ENCODE measurements around the gene COBL. TPM values are rescaled to one million over a fixed set of nuclear protein-coding genes. Genes with fewer than 3 reads are reported as not detected.

COBL gene
- total RNA-seq, 3 donors from 2014 or later (not counting 1 experiment from before 2014, with no cell fraction given), result not detected

GRCh38 chr7:51267169-51267568 is 49.4 kb downstream of the COBL start:
- Mint-ChIP-seq H3K9me3 (no peaks in the 10 kb centered on the region), H3K4me1 (no peaks in the 10 kb centered on the region), H3K27ac (no peak overlapping the region), H3K36me3 (no peaks in the 10 kb centered on the region), H3K4me3 (no peak overlapping the region), H3K27me3 (ENCODE audit: low read depth in 2 of 2) (no peaks in the 10 kb centered on the region)
- Histone ChIP-seq H3K27ac (ENCODE audit: low read length) (no peak overlapping the region), H3K36me3 (ENCODE audit: control insufficient read depth, insufficient read depth, low read length) (no peaks in the 10 kb centered on the region), H3K27me3 (ENCODE audit: control insufficient read depth, insufficient read depth, low read length) (no peaks in the 10 kb centered on the region), H3K4me1 (ENCODE audit: control insufficient read depth, insufficient read depth, low read length) (no peaks in the 10 kb centered on the region), H3K4me3 (ENCODE audit: low read length) (no peak overlapping the region), H3K9me3 (ENCODE audit: control insufficient read depth, insufficient read depth, low read length) (no peaks in the 10 kb centered on the region)
- no peak for DNase-seq
- intact Hi-C loops (cut with micrococcal nuclease), result no loop called here
- TF ChIP-seq, protein P1, sequence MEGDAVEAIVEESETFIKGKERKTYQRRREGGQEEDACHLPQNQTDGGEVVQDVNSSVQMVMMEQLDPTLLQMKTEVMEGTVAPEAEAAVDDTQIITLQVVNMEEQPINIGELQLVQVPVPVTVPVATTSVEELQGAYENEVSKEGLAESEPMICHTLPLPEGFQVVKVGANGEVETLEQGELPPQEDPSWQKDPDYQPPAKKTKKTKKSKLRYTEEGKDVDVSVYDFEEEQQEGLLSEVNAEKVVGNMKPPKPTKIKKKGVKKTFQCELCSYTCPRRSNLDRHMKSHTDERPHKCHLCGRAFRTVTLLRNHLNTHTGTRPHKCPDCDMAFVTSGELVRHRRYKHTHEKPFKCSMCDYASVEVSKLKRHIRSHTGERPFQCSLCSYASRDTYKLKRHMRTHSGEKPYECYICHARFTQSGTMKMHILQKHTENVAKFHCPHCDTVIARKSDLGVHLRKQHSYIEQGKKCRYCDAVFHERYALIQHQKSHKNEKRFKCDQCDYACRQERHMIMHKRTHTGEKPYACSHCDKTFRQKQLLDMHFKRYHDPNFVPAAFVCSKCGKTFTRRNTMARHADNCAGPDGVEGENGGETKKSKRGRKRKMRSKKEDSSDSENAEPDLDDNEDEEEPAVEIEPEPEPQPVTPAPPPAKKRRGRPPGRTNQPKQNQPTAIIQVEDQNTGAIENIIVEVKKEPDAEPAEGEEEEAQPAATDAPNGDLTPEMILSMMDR (IDR thresholded peaks at IDR 0.05), result no peak
- 91% methylated on average over 1 of the region's 2 CpGs for WGBS (ENCODE audit: insufficient coverage)
- no peak for ATAC-seq

DNA sequence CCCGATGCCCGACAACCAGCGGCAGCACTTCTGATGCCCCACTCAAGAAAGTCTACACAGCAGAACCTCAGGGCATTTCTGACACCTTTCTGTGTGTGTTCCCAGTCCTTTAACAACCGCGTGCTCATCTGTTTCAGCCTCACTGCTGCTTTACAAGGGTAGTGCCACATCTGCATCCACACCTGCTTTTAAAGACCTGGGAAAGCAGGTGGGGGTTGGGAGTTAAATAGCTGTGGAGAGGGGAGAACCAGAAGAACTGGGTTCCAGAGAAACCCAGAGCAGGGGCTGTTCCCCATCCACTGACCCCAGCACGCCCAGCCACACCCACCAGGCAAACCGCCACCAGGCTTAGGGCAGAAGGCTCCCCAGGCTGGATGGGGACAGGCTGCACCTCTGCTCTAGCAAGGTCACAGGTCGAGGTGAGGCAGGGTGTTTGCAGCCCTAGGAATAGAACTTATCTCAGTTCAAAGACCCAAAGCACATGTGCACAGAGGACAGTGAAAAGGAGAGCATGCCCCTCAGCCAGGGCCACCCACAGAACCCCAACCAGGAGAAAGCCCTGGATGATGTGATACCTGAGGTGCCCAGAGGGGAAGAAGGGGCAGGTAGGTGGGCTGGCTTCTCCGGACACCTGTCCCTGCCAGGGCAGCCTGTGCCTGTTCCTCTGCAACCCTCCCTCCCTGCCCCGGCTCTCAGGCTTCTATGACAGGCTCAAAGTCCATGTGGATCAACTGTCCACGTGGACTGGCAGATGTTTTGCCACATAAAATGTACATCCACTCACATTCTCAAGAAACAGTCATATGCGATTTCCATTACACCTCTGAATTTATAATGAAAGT is 51.3 kb downstream of the COBL start:
- H3K4me1 Mint-ChIP-seq, result no peaks in the 10 kb centered on the region
- H3K27ac Mint-ChIP-seq, result no peak overlapping the region
- H3K9me3 Mint-ChIP-seq, result no peaks in the 10 kb centered on the region
- no peaks in the 10 kb centered on the region for H3K9me3 ChIP-seq (ENCODE audit: control insufficient read depth, insufficient read depth, low read length)
- TF ChIP-seq, protein P1 (IDR thresholded peaks at IDR 0.05), result no peak
- 92% methylated on average over 12 of the region's 12 CpGs for WGBS (ENCODE audit: insufficient coverage)
- intact Hi-C loops (cut with micrococcal nuclease), result no loop called here
- no peaks in the 10 kb centered on the region for H3K4me1 ChIP-seq (ENCODE audit: control insufficient read depth, insufficient read depth, low read length)
- DNase-seq (no peak), ATAC-seq (no peak)
- no peaks in the 10 kb centered on the region for H3K36me3 ChIP-seq (ENCODE audit: control insufficient read depth, insufficient read depth, low read length)
- H3K36me3 Mint-ChIP-seq, result no peaks in the 10 kb centered on the region
- H3K27ac ChIP-seq (ENCODE audit: low read length), result no peak overlapping the region
- peaks cover 2 to 13% of the 10 kb centered on the region in 2 donors for H3K27me3 Mint-ChIP-seq (ENCODE audit: low read depth in 2 of 2)
- H3K4me3 ChIP-seq (ENCODE audit: low read length), result no peak overlapping the region
- no peak overlapping the region for H3K4me3 Mint-ChIP-seq
- no peaks in the 10 kb centered on the region for H3K27me3 ChIP-seq (ENCODE audit: control insufficient read depth, insufficient read depth, low read length)

GRCh38 chr7:51263631-51264484 is 52.8 kb downstream of the COBL start:
- H3K27ac Mint-ChIP-seq, result no peak overlapping the region
- H3K9me3 ChIP-seq (ENCODE audit: control insufficient read depth, insufficient read depth, low read length), result no peaks in the 10 kb centered on the region
- TF ChIP-seq, protein P1 (IDR thresholded peaks at IDR 0.05), result no peak
- no peak overlapping the region for H3K4me3 ChIP-seq (ENCODE audit: low read length)
- no peaks in the 10 kb centered on the region for H3K36me3 Mint-ChIP-seq
- H3K4me1 ChIP-seq (ENCODE audit: control insufficient read depth, insufficient read depth, low read length), result no peaks in the 10 kb centered on the region
- no peaks in the 10 kb centered on the region for H3K4me1 Mint-ChIP-seq
- no peaks in the 10 kb centered on the region for H3K27me3 ChIP-seq (ENCODE audit: control insufficient read depth, insufficient read depth, low read length)
- peaks cover 2 to 15% of the 10 kb centered on the region in 2 donors for H3K27me3 Mint-ChIP-seq (ENCODE audit: low read depth in 2 of 2)
- DNase-seq (no peak), ATAC-seq (no peak)
- no peak overlapping the region for H3K4me3 Mint-ChIP-seq
- no peaks in the 10 kb centered on the region for H3K9me3 Mint-ChIP-seq
- intact Hi-C loops (cut with micrococcal nuclease), result no loop called here
- 88% methylated on average over 10 of the region's 10 CpGs for WGBS (ENCODE audit: insufficient coverage)
- no peak overlapping the region for H3K27ac ChIP-seq (ENCODE audit: low read length)
- H3K36me3 ChIP-seq (ENCODE audit: control insufficient read depth, insufficient read depth, low read length), result no peaks in the 10 kb centered on the region

Data from natural killer cell (primary cell).